H1 (cell line): Measurements from ENCODE around the gene AIMP1.

ENCODE experiments used
- CHD2 ChIP-seq: IDR thresholded peaks from 2 replicates; pipeline ENCODE4 v1.6.1; 2012; ENCODE audit warnings: low read length, improper control_type of control experiment
- CTCF ChIP-seq, 3 experiments: IDR thresholded peaks; 1 replicate in 2 of 3; 2 replicates in 1 of 3; pipeline versions ENCODE4 v1.5.1 to v1.6.1; 2011; ENCODE audit warnings: low read length in 3 of 3, mild to moderate bottlenecking in 3 of 3, inconsistent platforms in 2 of 3, low read depth in 1 of 3, moderate library complexity in 1 of 3; ENCODE audit not compliant: insufficient read depth in 1 of 3; ENCODE audit errors: control extremely low read depth in 1 of 3
- EP300 ChIP-seq, 2 experiments: IDR thresholded peaks; 1 replicate in 1 of 2; 2 replicates in 1 of 2; pipeline ENCODE4 v1.6.1; 2011 to 2012; ENCODE audit warnings: low read depth in 2 of 2, low read length in 2 of 2, mild to moderate bottlenecking in 2 of 2, borderline replicate concordance in 1 of 2, inconsistent platforms in 1 of 2, moderate library complexity in 1 of 2
- HDAC6 ChIP-seq: IDR thresholded peaks from one replicate; pipeline ENCODE4 v1.7.1; 2012; ENCODE audit warnings: low read depth, mild to moderate bottlenecking, inconsistent platforms, low read length, moderate library complexity
- KDM4A ChIP-seq: IDR thresholded peaks from one replicate; pipeline ENCODE4 v1.7.1; 2012; ENCODE audit warnings: low read depth, mild to moderate bottlenecking, moderate library complexity, low read length, inconsistent platforms; ENCODE audit not compliant: severe bottlenecking
- MAFK ChIP-seq: IDR thresholded peaks from 2 replicates; pipeline ENCODE4 v1.6.1; 2012; ENCODE audit warnings: low read depth, mild to moderate bottlenecking, improper control_type of control experiment, low read length
- POLR2A ChIP-seq, 2 experiments: IDR thresholded peaks; 1 replicate in 1 of 2; 2 replicates in 1 of 2; pipeline ENCODE4 v1.6.1; 2011; ENCODE audit warnings: low read depth in 2 of 2, low read length in 2 of 2, mild to moderate bottlenecking in 2 of 2; ENCODE audit errors: control extremely low read depth in 1 of 2
- RAD21 ChIP-seq, 2 experiments: IDR thresholded peaks in 1 of 2; conservative IDR thresholded peaks in 1 of 2; 2 replicates each; pipeline ENCODE4 v1.6.1; 2011; ENCODE audit warnings: low read depth in 2 of 2, low read length in 2 of 2, improper control_type of control experiment in 1 of 2, inconsistent platforms in 1 of 2, mild to moderate bottlenecking in 1 of 2, moderate library complexity in 1 of 2
- RFX5 ChIP-seq: IDR thresholded peaks from 2 replicates; pipeline ENCODE4 v1.6.1; 2011; ENCODE audit warnings: low read depth, low read length, improper control_type of control experiment, borderline replicate concordance
- SP1 ChIP-seq: IDR thresholded peaks from 2 replicates; pipeline ENCODE4 v1.6.1; 2011; ENCODE audit warnings: low read depth, low read length
- SP4 ChIP-seq: IDR thresholded peaks from 2 replicates; pipeline ENCODE4 v1.6.1; 2012; ENCODE audit warnings: low read length, inconsistent platforms
- USF2 ChIP-seq: IDR thresholded peaks from 2 replicates; pipeline ENCODE4 v1.6.1; 2011; ENCODE audit warnings: low read length, improper control_type of control experiment
- YY1 ChIP-seq: IDR thresholded peaks from 2 replicates; pipeline ENCODE4 v1.6.1; 2011; ENCODE audit warnings: low read depth, mild to moderate bottlenecking, low read length

GRCh38 chr4:106304632-106305031, 11.7 kb upstream of the AIMP1 start:
- no peak for TF ChIP-seq CTCF (IDR thresholded peaks at IDR 0.05; ENCODE audit: control extremely low read depth in 1 of 3, insufficient read depth in 1 of 3, low read depth in 1 of 3, low read length in 3 of 3)
- TF ChIP-seq RAD21 (IDR thresholded peaks at IDR 0.05 in 1 of 2, conservative IDR thresholded peaks at IDR 0.05 in 1 of 2; ENCODE audit: low read depth in 2 of 2, low read length in 2 of 2), result no peak
- no peak for TF ChIP-seq RFX5
- TF ChIP-seq MAFK, result no peak
- TF ChIP-seq KDM4A, result no peak
- TF ChIP-seq CHD2, result no peak
- TF ChIP-seq HDAC6, result no peak
- no peak for TF ChIP-seq YY1
- no peak for TF ChIP-seq EP300 (IDR thresholded peaks at IDR 0.05; ENCODE audit: borderline replicate concordance in 1 of 2, low read depth in 2 of 2, low read length in 2 of 2)
- no peak for TF ChIP-seq USF2
- TF ChIP-seq SP1, result no peak
- no peak for TF ChIP-seq POLR2A (IDR thresholded peaks at IDR 0.05; ENCODE audit: control extremely low read depth in 1 of 2, low read depth in 2 of 2, low read length in 2 of 2)
- TF ChIP-seq SP4, result no peak
